ENCODE results near the gene RAX2.

- no peak for TF ChIP-seq TAF1 (IDR thresholded peaks at IDR 0.05; ENCODE audit: borderline replicate concordance, low read depth, low read length)
- TF ChIP-seq POLR2AphosphoS5 (IDR thresholded peaks at IDR 0.05; ENCODE audit: low read depth, low read length): no peak
These were observed 38.8 kb upstream of the RAX2 start for GRCh38 chr19:3810708-3811355.
